NOMO-1 (cell line): Measurements from ENCODE around the gene MAPRE2.

ENCODE experiments used
- DNase-seq, 2 experiments: peaks; one replicate each; lab custom pipeline; 2025; ENCODE audit not compliant: unreplicated experiment in 2 of 2; lab: John Stamatoyannopoulos, UW

Gene MAPRE2

DNA sequence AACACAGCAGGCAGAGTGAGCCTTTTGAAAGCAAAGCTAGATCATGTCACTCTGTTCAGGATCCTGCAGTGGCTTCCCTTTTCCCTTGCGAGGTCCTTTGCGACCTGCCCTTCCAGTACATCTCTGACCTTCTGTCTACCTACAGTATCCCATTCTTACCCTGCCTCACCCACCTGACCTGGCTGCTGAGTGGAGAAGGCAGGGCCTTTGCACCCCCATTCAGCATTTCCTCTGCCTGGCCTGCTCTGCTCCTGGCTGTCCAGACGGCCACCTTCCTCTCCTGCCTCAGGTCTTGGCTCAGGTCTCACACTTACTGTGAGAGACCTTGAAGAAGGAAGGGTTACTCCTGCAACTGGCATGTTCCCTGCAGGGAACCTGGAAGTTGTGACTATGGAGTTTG lies 77.4 kb downstream of the MAPRE2 start:
- no peak for DNase-seq

DNA sequence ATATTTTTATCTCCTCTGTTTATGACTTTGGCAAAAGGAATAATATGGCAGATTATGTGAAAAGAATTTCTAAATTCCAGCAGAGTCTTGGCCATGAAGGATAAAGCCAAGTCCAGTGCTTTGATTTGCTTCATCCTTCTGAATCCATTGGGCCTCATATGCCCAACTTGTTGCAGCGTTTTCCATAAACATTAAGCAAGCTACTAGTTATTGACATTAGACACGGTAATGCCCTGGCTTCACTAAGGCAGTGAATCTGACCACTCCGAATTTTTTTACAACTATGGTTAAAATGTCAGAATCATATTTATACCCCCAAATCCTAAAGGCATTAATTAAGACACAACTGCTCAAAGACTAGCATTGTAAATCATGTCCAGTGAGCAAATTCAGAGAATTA lies 79.8 kb downstream of the MAPRE2 start:
- DNase-seq = no peak

DNA sequence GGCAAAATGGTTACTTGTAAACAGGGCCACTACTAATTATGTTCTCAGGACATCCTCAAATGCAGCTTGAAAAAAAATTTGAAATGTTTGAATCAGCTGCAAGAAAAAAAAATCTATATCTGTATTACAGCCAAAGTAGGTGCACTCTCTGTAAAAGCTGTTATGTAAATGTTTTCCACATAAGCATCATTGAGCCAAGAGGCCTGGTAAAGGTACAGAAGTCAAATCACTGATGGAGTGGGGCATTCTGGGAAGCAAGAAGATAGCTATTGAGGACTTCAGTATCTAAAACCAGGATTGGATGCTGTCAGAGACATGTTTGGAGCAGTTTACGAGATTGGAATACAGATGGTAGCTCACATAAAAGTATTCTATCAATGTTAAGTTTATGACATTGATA lies 80.3 kb downstream of the MAPRE2 start:
- no peak for DNase-seq

DNA sequence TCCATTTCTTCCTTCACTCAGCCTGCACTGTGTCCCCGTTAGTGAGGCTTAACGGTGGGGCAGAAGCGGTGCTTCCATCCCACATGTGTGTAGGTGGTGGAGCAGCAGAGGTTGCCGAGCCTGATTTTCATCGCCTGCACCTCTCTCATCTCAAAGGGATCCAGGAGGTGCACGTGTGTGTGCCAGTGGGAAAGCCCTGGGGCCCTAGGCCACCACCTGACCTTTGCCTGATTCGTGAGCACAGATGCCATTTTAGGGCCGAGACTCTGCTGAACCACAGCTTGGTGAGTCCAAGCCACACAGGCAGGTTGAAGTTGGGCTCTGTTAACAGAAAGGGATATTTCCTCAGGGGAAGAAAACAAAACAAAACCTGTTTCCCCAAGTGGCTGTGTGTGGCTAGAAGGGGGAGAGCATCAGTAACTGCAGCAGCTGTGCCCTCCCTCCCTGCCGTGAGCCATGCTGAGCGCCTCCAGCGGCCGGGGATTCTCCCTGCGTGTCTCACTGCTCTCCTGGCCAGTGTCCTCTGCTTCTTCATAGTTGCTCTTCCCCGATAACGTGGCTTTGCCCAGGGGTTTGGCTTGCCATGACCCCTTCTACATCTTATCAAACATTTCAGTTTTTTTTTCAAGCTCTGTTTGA lies 81.5 kb downstream of the MAPRE2 start:
- DNase-seq = no peak

DNA sequence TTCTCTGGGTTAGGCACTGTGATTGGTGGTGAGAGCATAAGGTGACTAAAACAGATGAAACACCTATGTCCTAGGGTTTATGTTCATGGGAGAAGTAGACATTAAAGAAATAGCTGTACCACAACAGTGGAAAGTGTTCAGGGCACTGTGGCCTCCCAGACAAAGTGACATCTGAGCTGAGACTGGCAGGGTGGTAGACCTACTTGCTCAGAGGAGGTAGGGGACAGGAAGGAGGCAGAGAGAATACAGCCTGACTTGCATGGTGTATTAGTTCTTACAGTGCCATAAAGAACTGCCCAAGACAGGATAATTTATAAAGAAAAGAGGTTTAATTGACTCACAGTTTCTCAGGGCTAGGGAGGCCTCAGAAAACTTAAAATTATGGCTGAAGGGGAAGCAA lies 82.6 kb downstream of the MAPRE2 start:
- no peak for DNase-seq

DNA sequence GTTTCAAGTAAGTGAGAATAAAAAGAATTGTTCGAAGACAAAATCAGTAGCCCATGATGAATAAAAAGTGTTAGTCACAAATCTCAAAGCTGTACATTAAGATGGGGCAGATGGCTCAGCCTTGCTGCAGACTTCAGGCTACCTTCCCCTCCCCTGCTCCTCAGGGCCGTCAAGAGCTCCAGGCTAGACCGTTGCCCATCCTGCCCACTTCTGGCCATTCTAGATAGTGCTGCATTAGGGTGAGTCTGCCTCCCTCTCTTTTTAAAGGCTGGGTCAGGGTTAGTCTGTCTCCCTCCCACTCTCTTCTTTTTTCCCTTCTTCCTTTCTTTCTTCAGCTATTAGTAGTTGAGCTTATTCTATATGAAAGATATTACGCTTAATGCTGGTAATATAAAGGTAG lies 86.0 kb downstream of the MAPRE2 start:
- no peak for DNase-seq

DNA sequence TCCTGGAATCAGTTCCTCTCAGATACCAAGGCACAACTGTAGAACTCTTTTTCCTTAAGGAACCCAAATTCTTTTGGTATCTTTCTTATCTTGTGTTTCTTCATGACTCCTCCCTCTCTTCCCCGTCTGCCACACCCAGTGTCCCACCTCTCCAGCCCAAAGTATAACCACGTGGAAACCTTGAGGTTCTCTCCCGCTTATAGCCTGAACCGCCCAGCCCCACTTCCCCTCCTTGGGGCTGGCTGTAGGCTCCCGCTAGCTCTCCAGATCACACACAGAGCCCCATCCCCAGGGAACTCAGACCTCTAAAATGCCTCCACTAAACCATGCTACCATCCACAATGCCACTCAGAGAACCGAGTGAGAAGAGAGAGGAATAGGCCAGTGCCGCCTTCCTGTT lies 87.5 kb downstream of the MAPRE2 start:
- no peak for DNase-seq

DNA sequence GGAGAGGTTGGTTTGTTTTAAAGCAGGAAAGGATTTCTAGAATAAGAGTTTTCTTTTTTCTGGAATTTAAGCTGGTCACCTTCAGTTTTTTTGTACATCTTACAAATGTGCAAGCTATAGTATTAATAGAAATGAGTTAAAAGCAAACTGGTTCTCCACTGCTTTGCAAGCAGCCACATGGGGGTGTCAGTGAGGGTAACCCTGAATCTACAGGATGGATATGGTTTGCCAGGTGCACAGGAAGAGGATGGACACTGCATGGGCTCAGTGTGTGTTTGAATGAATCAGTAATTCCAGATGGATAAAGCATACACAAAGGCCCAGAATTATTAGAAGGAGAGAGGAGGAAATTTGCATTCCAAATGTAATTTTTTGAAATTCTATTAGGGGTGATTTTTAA lies 89.0 kb downstream of the MAPRE2 start:
- DNase-seq = no peak

DNA sequence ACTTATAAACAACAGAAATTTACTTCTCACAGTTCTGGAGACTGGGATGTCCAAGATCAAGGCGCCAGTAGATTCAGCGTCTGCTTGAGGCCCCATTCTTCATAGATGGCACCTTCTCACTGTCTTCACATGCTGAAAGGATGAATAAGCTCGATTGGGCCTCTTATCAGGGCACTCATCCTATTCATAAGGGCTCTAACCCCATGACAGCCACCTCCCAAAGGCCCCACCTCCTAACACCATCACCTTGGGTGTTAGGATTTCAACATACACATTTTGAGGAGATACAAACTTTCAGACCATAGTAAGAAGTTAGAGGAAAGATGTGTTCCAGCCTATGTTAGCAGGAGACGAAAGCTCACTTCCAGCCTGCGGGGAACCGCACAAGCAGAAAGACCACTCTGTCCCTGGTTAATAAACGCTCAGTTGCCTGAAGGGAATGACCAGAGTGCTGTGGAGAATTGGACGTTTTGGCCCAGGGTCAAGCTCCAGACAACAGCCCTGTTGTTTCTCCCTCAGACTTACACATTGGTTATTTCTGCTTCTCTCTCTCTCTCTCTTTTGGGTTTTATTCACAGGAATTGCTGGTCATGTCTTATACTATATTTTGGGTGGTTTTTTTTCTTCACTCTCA lies 90.3 kb downstream of the MAPRE2 start:
- no peak for DNase-seq

DNA sequence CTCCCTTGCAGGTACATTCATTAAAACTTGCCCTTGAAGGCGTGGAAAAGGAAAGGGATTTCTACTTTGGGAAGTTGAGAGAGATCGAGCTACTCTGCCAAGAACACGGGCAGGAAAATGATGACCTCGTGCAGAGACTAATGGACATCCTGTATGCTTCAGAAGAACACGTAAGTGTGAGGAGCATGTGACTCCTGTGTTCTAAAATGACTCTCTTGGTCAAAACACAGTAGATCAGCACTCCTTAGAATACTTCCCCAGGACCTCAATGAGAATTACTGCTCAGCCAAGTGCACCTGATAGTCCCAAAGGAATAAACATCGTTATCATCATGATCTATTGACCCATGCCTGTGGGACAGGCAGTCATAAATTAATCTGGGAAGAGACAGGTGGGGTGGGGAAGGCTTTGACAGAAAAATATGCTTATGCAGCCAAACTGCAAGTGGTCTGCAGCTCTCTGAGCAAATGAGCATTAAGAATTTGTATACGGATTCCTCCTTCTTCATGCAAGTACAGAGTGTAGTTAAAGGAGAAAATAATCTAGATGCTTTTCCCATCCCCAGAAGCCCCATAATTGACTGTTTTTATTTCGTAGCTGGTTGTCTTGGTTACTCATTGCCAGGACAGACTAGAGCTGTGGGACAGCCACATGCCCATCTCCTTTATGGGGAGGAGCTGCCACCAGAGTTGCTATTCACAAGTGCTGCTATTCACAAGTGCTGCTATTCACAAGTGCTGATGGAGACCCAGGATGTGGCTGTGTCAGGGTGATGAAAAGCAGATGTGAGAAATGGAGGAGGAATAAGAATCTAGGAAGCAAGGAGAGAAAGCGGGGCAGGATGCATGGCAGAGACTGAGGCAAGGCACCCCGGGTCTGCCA lies 91.0 kb downstream of the MAPRE2 start:
- no peak for DNase-seq

DNA sequence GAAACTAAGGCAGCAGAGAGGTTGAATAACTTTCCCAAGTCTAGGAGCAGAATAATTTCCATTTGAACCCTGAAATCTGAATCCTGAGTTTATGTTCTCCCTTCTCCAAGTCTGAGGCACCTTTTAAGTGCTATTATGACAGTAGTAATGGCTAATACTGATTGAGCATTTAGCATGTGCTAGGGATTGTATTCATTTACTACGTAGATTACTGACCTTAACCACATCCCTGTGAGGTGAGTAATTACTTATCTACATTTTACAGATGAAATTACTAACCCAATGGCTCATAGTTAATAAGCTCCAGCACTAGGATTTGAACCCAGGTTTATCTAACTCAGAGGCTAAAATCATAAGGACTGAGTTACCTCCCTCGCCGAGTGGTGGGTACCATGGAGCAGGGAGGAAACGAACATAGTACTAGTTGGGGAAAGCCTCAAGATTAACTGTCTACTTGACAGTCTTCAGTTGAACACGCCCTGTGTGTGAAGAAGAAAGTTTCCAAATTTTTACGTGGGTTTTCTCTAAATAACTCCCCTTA lies 93.0 kb downstream of the MAPRE2 start:
- no peak for DNase-seq

DNA sequence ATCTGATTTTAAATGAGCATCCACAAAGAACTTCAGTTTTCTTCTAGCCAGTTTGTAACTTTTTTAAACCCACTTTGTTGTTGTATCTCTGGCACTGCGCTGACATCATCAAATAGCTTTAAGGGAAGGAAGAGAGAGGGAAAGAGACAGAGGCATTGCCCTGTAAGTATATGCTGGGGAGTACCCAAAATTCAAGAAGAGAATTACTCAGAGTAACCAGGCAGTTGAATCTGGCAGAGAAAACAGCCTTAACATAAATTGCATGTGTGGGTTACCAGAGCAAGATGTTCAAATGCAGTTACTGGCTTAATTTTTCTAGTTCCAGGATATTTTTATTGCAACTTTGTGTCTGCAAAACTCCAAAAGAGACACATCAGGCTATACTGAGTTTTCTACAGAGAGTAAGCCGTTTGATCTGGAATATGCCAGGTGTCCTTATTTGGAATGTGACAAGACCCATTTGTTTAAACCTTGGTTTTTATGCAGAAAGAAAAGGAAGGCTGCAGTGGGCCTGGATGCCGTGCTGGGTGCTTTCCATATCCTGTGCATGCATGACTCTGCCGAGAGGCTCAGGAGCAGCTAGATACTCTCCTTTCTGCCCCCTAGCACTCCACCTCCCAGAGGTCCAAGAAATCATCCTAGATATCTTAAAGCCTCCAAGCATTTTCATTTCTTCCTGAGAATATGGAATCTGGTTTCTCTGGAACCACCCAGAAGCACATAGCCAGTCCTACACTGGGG lies 93.7 kb downstream of the MAPRE2 start:
- no peak for DNase-seq

DNA sequence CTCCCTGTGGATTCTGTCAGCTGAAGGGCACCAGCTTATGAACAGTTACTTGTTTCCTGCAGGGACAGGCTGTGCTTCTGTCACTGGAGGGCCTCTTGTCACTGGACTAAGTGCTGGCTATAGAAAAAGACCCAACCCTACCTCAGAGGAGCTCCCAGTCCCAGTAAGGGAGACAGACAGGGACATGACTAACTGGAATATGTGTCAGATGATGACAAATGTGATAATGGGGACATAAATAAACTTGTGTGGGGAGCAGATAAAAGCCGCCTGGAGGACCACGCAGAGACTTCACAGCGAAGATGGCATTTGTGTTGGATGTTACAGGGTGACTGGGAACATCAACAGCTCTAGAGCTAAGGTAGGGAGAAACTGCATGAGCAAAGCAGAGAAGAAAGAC lies 95.0 kb downstream of the MAPRE2 start:
- no peak for DNase-seq

DNA sequence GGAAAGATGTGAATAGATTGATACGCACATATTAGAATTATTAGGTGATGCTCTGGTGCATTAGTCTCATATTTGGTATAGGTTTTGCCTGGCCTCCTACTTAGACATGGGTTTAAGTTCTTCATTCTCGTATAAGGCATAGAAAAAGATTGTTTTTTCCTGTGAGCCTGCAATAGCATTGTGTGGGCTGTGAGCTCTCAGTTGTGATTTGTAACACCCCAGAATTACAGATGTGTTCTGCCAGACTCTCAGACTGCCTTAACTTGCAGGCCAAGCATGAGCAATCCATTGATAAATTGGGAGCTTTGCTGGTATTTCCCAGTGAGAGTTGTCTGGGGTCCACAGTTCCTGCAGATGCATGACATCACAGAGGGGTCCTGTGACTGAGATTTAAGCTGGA lies 95.7 kb downstream of the MAPRE2 start:
- DNase-seq = no peak

DNA sequence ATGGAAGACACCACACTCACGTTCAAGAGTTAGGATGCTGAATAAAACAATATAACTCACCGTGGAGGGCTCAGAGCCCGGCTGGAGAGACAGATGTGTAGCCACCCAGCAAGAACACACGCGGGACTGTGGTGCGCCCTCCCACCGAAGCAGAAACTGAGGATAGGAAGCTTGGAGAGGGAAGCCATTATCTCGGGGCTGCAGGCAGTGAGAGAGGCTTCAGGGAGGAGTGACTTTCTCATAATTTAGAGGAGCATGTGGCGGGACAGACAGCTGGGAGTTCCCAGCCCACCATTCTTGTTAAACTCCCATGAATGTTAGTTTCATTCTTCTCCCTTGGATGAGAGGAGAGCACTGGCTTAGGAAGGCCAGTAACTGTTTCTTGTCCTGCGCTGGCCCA lies 96.4 kb downstream of the MAPRE2 start:
- no peak for DNase-seq

DNA sequence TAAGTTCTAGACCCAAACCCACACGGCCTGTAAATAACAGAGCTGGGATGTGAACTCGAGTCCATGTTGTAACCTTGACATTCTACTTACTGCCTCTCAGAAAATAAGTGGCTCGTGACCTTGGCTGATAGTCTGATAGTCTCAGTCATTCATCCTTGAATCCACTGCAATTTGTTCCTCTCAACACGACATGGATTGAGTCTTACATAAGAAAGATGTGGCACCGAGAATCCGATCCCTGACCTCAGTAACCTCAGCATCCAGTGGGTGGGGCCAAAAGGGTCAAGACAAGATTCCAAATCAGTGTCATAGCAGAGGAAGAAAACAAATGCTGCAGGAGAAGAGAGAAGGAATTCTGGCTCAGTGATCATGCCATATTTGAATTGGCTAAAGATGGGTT lies 97.6 kb downstream of the MAPRE2 start:
- DNase-seq = no peak

DNA sequence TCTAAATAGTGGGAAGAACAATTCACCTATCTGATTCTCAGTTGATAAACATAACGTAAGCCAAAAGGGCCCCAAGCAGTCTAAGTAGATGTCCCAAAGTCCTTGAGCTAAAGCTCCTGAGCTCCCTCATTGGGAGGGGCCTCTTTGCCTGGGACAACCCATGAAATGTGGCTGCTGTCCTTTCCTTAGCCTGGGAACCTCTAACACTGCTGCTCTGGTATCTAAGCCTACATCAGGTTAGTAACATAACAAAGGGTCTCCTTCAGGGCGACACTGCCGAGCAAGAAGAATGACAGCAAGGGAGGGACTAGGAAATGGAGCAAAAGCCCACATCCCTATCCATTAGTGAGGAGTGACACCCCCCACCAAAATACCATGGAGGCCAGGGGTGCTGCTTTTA lies 98.3 kb downstream of the MAPRE2 start:
- no peak for DNase-seq

DNA sequence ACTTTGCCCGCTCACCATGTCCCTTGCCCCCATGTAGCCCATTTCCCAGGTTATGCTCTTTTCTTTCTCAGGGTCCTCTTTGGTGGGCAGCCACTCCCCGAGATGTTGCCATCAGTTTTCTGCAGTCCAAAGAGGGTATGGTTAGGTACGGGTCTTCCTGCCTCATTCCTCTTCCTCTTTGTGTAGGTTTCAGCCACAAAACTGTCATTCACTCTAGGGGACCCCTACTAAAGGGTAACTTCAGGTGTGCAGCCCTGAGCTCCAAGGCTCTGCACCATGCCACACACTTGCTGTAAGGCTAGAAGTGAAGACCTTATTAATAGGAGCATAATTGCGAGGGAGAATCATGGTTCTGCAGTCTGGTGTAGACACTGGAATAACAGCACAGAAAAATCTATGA lies 99.9 kb downstream of the MAPRE2 start:
- DNase-seq = no peak

DNA sequence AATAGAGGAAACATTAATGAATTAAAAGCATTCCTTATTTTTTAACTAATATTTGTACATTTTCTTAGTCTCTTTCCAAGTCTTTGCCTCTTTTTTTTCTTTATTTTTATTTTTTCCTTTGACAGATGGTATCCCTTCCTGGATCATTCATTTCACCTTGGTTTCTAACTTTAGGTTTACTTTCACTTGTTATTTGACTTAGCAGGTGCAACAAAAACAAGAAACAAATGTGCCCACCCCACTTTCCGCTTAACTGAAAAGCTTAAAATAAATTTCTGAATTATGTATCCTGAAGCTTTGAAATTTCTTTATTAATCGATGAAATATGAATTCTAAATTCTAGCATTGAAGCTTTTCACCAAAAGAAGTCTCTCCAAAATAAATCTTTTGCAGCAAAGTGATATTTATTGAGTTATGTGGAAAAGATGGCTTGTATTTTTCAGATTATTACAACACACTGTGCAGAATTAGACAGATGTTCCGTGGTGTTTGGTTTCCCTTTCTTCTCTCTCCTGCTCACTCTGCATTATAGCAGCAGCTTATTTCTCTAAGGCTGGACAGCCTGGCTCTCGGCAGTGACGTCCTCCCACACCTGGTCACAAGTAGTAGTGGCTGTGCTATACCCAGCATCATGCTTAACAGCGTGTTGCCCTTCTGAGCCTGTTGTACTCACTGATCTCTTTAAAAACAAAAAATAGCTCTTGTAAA lies 100.5 kb downstream of the MAPRE2 start:
- no peak for DNase-seq

DNA sequence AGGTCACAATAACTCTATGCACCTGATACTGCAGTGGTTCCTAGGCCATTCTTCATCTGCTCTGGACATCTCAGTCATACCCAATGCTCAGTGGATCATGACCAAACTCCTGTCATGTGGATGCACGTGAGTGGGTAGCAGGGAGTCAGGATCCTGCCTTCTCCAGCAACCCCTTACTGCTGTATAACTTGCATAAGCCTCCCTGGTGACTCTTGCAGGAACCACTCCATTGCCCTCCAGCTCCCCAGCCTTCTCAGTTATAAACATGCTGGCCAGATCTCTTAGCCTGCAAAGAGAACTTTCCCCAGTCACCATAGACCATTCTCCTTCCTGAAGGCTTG lies 101.0 kb downstream of the MAPRE2 start:
- DNase-seq = no peak
